ENCODE data around the gene TSPAN15.

The TSPAN15 gene

GRCh38 chr10:69417542-69417941 is 33.7 kb upstream of the TSPAN15 start:
- no peak for DNase-seq (ENCODE audit: low read depth)

GRCh38 chr10:69418052-69418752 is 33.1 kb upstream of the TSPAN15 start:
- no peak for DNase-seq (ENCODE audit: low read depth)

GRCh38 chr10:69419096-69419743 is 32.0 kb upstream of the TSPAN15 start:
- DNase-seq (ENCODE audit: low read depth), result no peak

- DNase-seq (ENCODE audit: low read depth), result no peak
These were observed 31.5 kb upstream of the TSPAN15 start for GRCh38 chr10:69419744-69420126.

GRCh38 chr10:69421611-69422308 is 29.5 kb upstream of the TSPAN15 start:
- DNase-seq (ENCODE audit: low read depth), result no peak

- DNase-seq (ENCODE audit: low read depth), result no peak
These were observed 28.6 kb upstream of the TSPAN15 start for GRCh38 chr10:69422676-69423075.

- no peak for DNase-seq (ENCODE audit: low read depth)
These were observed 26.2 kb upstream of the TSPAN15 start for GRCh38 chr10:69425041-69425440.

GRCh38 chr10:69425511-69426298 is 25.6 kb upstream of the TSPAN15 start:
- DNase-seq (ENCODE audit: low read depth), result peak; percentile 18

- no peak for DNase-seq (ENCODE audit: low read depth)
These were observed 24.9 kb upstream of the TSPAN15 start for GRCh38 chr10:69426376-69426727.

- DNase-seq (ENCODE audit: low read depth), result no peak
These were observed 23.1 kb upstream of the TSPAN15 start for GRCh38 chr10:69428165-69428564.

GRCh38 chr10:69434169-69434568 is 17.1 kb upstream of the TSPAN15 start:
- no peak for DNase-seq (ENCODE audit: low read depth)

- DNase-seq (ENCODE audit: low read depth), result no peak
These were observed 16.3 kb upstream of the TSPAN15 start for GRCh38 chr10:69434926-69435325.

- DNase-seq (ENCODE audit: low read depth), result no peak
These were observed 15.2 kb upstream of the TSPAN15 start for GRCh38 chr10:69435966-69436520.

- DNase-seq (ENCODE audit: low read depth), result no peak
These were observed 13.7 kb upstream of the TSPAN15 start for GRCh38 chr10:69437321-69438259.

- no peak for DNase-seq (ENCODE audit: low read depth)
These were observed 12.5 kb upstream of the TSPAN15 start for GRCh38 chr10:69438536-69439349.

GRCh38 chr10:69439350-69439739 is 11.9 kb upstream of the TSPAN15 start:
- DNase-seq (ENCODE audit: low read depth), result no peak

- no peak for DNase-seq (ENCODE audit: low read depth)
These were observed 11.3 kb upstream of the TSPAN15 start for GRCh38 chr10:69439813-69440506.

GRCh38 chr10:69443354-69443753 is 7.9 kb upstream of the TSPAN15 start:
- DNase-seq (ENCODE audit: low read depth), result no peak

- no peak for DNase-seq (ENCODE audit: low read depth)
These were observed 6.2 kb upstream of the TSPAN15 start for GRCh38 chr10:69445041-69445440.

GRCh38 chr10:69446229-69446628 is 5.0 kb upstream of the TSPAN15 start:
- DNase-seq (ENCODE audit: low read depth), result no peak

Measured in stimulated activated CD4-positive, alpha-beta T cell treated with anti-CD3 and anti-CD28 coated beads, Interleukin-2, amount 100 ng/mL, for 4 hours (primary cell).